Breast epithelium (tissue), 4 donors: Measurements from ENCODE around the gene CRPPA. TPM values are rescaled to one million over a fixed set of nuclear protein-coding genes. Genes with fewer than 3 reads are reported as not detected.

Source experiments
- DNase-seq, 2 donors: peaks; one replicate each; pipeline ENCODE4 v3.0.0-alpha.2; 2019; ENCODE audit warnings: low spot score in 2 of 2
- H3K27ac ChIP-seq, 2 donors: fragments of 200-600 bp; sonication (generic) in 1 of 2; one replicate each; pipeline ENCODE4 v1.5.1; 2016 to 2019; ENCODE audit warnings: mild to moderate bottlenecking in 1 of 2
- H3K27me3 ChIP-seq, 2 donors: fragments of 200-600 bp; sonication (generic) in 1 of 2; one replicate each; pipeline versions ENCODE4 v1.5.1 to v1.6.0; 2017 to 2019; ENCODE audit warnings: control low read depth in 1 of 2, mild to moderate bottlenecking in 1 of 2
- H3K36me3 ChIP-seq: fragments of 200-600 bp; one replicate; pipeline ENCODE4 v1.5.1; 2019
- H3K4me1 ChIP-seq, 2 donors: fragments of 200-600 bp; sonication (generic); one replicate each; pipeline ENCODE4 v1.5.1; 2016 to 2019; ENCODE audit warnings: control low read depth in 1 of 2
- H3K4me3 ChIP-seq, 3 donors: fragments of 200-600 bp; sonication (generic); 1 replicate in 2 of 3; 2 replicates in 1 of 3; pipeline ENCODE4 v1.5.1; 2016 to 2019; ENCODE audit warnings: mild to moderate bottlenecking in 3 of 3, moderate library complexity in 2 of 3
- H3K9me3 ChIP-seq, 2 donors: fragments of 200-600 bp; sonication (generic) in 1 of 2; one replicate each; pipeline ENCODE4 v1.5.1; 2016 to 2019; ENCODE audit warnings: control low read depth in 1 of 2
- POLR2A ChIP-seq: fragments of 450-650 bp; IDR thresholded peaks from one replicate; pipeline ENCODE4 v1.6.1; 2016; ENCODE audit warnings: antibody characterized with exemption, mild to moderate bottlenecking, moderate library complexity
- POLR2AphosphoS5 ChIP-seq, 3 donors: sonication (generic); formaldehyde crosslinking; IDR thresholded peaks; one replicate each; pipeline ENCODE4 v1.6.1; 2017; ENCODE audit warnings: antibody characterized with exemption in 3 of 3
- intact Hi-C: fragments of 100-400 bp; cut with DNase I; formaldehyde crosslinking; loops from one replicate; pipeline ENCODE4 v1.15.1; 2023; ENCODE audit warnings: low total_unique reads
- total RNA-seq, 3 donors: library from RNA; depleted of rRNA; stranded (reverse); fragments of >200 nt; gene quantifications; one replicate each; pipeline ENCODE4 v1.1.0, GENCODE V29; 2016
- TF ChIP-seq, protein P1 (sequence below), 3 donors: fragments of 450-650 bp; IDR thresholded peaks; one replicate each; pipeline ENCODE4 v1.5.1; 2016 to 2017; ENCODE audit warnings: antibody characterized with exemption in 3 of 3, mild to moderate bottlenecking in 3 of 3, moderate library complexity in 3 of 3

CRPPA gene
- total RNA-seq, 3 donors from 2014 or later, result 1.9 to 6.0 (median 2.9) TPM

DNA sequence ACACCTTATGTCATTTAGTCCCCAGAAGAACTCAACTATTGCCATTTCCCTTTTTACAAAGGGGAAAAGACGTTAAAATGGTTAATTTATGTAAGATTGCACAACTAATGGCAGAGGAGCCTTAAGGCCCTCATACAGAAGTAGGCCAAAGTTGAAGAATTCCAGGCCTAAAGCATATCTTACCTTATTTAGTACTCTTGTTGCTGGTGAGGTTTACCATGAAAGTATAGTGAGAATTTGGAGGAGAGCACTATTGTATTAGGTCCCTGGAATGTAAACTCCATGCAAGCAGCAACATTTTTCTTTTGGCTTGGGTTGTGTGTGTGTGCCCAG is 731 bp upstream of the CRPPA start:
- Histone ChIP-seq H3K27me3 (no peaks in the 10 kb centered on the region), H3K9me3 (no peaks in the 10 kb centered on the region), H3K4me1 (peaks cover 0 to 3% of the 10 kb centered on the region in 2 donors), H3K36me3 (no peaks in the 10 kb centered on the region), H3K27ac (peak overlapping the region; percentile 98), H3K4me3 (peak overlapping the region in 2 of 3 donors; percentile 73 to 78)
- intact Hi-C loops, result no loop called here
- TF ChIP-seq POLR2A, result no peak
- TF ChIP-seq POLR2AphosphoS5 (IDR thresholded peaks at IDR 0.05), result no peak
- TF ChIP-seq, protein P1, sequence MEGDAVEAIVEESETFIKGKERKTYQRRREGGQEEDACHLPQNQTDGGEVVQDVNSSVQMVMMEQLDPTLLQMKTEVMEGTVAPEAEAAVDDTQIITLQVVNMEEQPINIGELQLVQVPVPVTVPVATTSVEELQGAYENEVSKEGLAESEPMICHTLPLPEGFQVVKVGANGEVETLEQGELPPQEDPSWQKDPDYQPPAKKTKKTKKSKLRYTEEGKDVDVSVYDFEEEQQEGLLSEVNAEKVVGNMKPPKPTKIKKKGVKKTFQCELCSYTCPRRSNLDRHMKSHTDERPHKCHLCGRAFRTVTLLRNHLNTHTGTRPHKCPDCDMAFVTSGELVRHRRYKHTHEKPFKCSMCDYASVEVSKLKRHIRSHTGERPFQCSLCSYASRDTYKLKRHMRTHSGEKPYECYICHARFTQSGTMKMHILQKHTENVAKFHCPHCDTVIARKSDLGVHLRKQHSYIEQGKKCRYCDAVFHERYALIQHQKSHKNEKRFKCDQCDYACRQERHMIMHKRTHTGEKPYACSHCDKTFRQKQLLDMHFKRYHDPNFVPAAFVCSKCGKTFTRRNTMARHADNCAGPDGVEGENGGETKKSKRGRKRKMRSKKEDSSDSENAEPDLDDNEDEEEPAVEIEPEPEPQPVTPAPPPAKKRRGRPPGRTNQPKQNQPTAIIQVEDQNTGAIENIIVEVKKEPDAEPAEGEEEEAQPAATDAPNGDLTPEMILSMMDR (IDR thresholded peaks at IDR 0.05), result no peak
- no peak for DNase-seq

DNA sequence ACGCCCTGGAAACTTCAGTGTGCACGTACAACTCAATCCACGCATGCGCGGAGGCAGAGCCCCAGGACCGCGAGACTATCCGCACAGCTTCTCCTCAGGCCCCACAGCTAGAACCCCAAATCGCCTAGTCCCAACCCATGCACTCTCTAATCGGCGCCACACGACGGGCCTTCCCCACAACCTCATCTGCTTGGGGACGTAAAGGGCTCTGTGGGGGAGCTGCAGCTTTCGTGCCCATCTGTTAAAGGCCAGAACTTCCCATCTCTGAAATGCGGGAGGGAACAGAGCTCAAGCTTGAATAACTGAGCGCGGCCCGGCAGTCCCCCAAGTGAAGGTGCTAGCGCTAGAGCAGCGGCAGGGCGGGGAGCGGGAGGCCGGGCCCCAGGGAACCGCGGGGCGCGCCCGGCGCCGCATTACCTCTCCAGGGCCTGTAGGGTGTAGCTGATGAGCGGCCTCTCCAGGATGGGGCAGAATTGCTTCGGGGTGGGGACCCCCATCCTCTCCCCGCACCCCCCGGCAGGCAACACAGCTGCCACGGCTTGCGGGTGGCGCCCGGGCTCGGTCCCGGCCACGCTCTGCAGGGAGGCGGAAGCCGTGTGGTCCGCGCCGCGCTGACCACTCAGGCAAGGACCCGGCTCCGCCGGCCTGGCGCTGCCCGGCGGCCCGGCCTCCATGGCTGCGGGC is 547 bp downstream of the CRPPA start:
- Histone ChIP-seq H3K27me3 (no peaks in the 10 kb centered on the region), H3K9me3 (no peaks in the 10 kb centered on the region), H3K4me3 (peak overlapping the region; percentile 62 to 78 (median 73)), H3K36me3 (no peaks in the 10 kb centered on the region), H3K27ac (peak overlapping the region; percentile 98), H3K4me1 (peaks cover 0 to 3% of the 10 kb centered on the region in 2 donors)
- intact Hi-C loops, result no loop called here
- TF ChIP-seq, protein P1 (IDR thresholded peaks at IDR 0.05), result peak in 2 of 3 donors; percentile 33 to 41
- TF ChIP-seq POLR2AphosphoS5 (IDR thresholded peaks at IDR 0.05) (peak; percentile 67 to 93 (median 90)), POLR2A (peak; percentile 87)
- DNase-seq, result peak; percentile 75 to 80

DNA sequence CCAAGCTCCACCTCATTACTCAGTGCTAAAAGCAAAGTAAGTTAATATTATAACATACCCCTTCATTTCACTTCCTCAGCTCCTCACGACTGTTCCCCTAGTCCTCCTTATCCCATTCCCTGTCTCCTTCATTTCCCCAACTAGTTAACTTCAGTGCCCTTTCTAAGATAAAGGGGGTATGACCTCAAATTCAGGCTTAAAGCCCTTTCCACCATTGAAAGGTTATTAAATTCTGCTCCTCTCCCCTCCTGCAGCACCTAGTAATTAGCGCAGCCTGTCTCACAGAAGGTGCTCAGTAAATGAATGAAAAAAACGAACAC is 1.0 kb downstream of the CRPPA start:
- peak overlapping the region; percentile 62 to 78 (median 73) for H3K4me3 ChIP-seq
- H3K36me3 ChIP-seq, result no peaks in the 10 kb centered on the region
- no peaks in the 10 kb centered on the region for H3K27me3 ChIP-seq
- H3K27ac ChIP-seq, result peak overlapping the region; percentile 98
- no peaks in the 10 kb centered on the region for H3K9me3 ChIP-seq
- DNase-seq, result no peak
- TF ChIP-seq, protein P1 (IDR thresholded peaks at IDR 0.05), result no peak
- TF ChIP-seq POLR2AphosphoS5 (IDR thresholded peaks at IDR 0.05) (no peak), POLR2A (no peak)
- intact Hi-C loops, result no loop called here
- peaks cover 0 to 3% of the 10 kb centered on the region in 2 donors for H3K4me1 ChIP-seq

DNA sequence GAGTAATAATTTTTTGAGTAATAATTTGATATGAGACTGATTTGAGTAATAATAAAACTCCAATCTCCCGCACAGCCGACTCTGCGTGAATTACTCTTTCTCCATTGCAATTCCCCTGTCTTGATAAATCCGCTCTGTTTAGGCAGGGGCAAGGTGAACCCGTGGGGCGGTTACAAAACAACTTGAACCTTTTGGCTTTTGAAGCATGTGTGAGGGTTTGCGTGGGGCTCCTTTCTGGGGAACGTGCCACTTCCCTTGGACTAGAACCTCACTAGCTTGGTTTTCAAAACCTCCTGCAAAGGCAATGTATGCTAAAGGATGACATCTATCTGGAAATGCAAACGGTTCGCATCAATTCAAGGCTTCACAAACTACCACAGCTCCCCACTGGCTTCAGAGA is 1.5 kb downstream of the CRPPA start:
- Histone ChIP-seq H3K4me1 (peaks cover 0 to 3% of the 10 kb centered on the region in 2 donors), H3K9me3 (no peaks in the 10 kb centered on the region), H3K4me3 (peak overlapping the region in 2 of 3 donors; percentile 73 to 78), H3K27ac (peak overlapping the region; percentile 98), H3K27me3 (no peaks in the 10 kb centered on the region), H3K36me3 (no peaks in the 10 kb centered on the region)
- intact Hi-C loops, result no loop called here
- no peak for DNase-seq
- no peak for TF ChIP-seq POLR2AphosphoS5 (IDR thresholded peaks at IDR 0.05)
- TF ChIP-seq, protein P1 (IDR thresholded peaks at IDR 0.05), result no peak
- no peak for TF ChIP-seq POLR2A

DNA sequence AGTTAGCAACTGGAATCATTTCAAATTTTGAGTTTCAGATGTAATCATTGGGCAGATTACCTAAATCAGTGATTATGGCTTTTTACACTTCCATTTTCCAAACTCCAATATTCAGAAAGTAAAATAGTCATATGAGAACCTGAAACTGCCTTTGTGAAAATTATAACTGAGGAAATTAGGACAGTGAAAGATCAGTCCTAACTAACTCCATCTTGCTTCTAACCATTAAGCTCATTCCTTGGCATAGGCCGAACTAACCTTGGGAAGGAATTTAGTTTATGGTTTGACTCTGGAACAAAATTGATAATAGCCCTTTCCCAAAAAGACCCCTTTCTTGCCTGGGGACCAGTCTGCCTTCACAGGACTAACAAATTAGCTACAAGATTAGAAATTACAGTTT is 2.2 kb downstream of the CRPPA start:
- Histone ChIP-seq H3K27ac (no peak overlapping the region), H3K4me3 (no peak overlapping the region), H3K4me1 (peaks cover 0 to 3% of the 10 kb centered on the region in 2 donors), H3K27me3 (no peaks in the 10 kb centered on the region), H3K9me3 (no peaks in the 10 kb centered on the region), H3K36me3 (no peaks in the 10 kb centered on the region)
- DNase-seq, result no peak
- intact Hi-C loops, result no loop called here
- TF ChIP-seq POLR2AphosphoS5 (IDR thresholded peaks at IDR 0.05) (no peak), POLR2A (no peak)
- TF ChIP-seq, protein P1 (IDR thresholded peaks at IDR 0.05), result no peak
